ENCODE measurements around the gene TNRC18.
"Not testable (repeated sequence)": the region's sequence is repeated elsewhere in the genome, so short reads cannot be mapped to it uniquely, and the experiment has no call there.

TNRC18 gene

DNA sequence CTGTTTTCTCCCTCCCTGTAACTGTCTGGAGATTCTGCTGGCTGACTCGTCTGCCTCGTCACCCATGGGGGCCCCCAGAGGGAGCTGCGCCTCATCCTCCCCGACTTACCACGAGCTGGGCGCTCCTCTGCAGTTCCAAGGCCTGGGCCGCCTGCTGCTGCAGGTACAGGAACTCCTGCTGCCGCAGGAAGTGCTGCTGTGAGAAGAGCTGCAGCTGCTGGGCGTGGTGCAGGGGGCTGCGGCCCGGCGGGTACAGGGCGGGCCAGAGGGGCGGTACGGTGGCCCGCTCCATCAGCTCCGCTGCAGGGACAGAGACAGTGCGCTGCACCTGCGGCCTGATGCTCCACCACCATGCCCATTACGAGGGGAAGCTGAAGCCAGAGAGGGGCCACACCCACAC, 47.7 kb downstream of the TNRC18 start:
- DNase-seq (ENCODE audit: low read depth), result no peak

DNA sequence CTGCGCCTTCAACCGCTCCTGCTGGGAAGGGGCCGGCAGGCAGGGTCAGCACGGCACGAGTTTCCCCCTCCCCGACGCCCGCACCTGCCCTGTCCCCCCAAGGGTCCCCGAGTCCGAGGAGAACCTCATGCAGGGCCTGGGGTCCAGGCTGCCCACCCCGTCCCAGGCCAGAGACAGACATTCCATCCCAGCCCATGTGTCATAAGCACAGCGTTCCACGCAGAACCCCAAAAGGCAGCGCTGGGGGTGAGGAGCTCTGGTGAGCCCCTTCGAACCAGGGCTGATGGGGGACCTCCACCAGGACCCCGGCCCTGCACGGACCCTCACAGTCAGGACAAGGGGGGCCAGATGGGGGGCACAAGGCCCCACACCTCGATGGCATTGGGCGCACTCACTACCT, 49.2 kb downstream of the TNRC18 start:
- DNase-seq (ENCODE audit: low read depth), result no peak

DNA sequence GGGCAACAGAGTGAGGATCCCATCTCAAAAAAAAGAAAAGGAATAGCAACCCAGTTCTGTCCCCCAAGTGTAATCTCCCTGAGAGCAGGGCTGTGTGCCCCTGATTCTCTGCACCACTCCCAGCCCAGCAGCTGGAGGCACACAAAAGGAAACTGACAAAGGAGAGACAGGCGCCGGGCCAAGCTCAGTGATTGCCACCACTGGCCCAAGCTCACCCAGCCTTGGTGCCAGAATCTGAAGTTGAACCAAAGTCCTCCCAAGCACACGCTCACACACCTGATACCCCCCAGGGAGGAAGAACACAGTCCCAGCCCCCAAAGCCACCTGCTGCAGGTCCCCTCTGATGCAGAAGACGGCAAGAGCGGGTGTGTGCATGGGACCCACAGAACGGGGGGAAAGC, 50.3 kb downstream of the TNRC18 start:
- DNase-seq (ENCODE audit: low read depth), result no peak

DNA sequence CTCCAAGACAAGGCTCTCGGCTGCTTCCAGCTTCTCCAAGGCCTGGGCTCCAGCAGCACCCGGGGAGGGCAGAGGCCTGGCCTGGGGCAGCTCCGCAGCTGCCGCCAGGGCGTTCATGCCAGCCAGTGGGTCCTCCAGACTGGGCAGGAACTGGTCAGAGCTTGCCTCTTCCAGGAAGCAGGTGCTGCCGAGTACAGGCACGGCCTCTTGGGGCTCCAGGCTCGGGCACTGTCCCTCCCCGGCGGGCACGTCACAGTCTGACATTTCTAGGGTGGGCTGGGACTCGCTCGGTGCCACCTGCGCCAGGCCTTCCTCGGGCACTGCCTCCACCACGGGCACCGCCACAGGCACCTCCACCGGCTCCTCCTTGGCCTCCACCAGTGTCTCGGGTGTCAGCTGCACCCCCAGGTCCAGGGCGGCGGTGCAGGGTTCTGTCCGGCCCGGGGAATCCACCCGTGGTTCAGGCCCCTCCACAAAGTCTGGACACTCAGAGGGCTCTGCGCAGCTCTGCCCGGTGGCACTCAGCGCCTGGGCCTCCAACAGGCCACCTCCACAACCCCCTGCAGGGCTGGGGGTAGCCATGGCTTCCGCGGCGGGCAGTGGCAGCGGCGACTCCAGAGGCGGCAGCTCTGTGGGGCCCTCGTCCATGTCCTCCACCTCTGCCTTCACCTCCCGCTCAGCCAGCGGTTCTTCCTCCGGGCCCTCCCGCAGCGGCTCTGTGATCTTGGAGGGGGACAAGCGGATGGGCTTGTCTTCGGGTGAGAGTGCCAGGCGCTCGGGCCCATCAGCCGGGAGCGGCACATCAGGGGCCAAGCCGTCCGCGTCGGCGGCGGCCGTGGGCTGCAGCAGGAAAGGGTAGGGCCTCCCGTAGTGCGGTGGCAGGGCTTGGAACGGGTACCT, 52.9 kb downstream of the TNRC18 start:
- DNase-seq (ENCODE audit: low read depth), result no peak

DNA sequence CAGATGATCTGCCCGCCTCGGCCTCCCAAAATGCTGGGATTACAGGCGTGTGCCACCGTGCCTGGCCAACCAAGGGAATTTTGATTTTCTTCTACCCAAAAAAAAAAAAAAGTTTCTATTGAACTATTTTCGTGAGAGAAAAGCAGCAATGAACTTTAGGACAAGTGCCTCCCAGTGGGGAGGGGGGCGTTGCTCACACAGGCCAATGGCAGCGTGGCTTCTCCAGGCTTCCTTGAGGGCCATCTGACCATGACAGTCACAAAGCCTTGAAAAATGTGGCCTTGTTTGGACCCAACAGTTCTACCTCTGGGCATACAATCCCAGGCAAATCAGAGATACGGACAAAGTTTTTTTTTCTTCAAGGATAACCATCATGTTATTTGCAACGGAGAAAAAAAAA, 56.0 kb downstream of the TNRC18 start:
- DNase-seq (ENCODE audit: low read depth), result no peak

DNA sequence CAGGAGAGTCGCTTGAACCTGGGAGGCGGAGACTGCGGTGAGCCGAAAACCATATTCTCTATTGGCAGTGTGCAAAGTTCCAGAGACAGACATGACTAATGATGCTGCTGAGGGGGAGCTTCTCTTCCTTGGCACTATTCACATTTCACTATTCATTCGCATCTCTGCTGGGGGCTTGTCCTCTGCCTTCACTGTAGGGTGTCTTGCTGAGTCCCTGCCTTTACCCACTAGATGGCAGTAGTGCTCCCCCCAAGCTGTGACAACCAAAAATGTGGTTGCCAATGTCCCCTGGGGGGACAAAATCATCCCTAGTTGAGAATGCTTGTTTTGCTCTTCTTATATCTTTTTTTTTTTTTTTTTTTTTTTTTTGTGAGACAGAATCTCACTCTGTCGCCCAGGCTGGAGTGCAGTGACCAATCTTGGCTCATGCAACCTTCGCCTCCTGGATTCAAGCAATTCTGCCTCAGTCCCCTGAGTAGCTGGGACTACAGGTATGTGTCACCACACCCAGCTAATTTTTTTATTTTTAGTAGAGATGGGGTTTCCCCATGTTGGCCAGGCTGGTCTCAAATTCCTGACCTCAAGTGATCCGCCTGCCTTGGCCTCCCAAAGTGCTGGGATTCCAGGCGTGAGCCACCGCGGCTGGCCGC, 57.5 kb downstream of the TNRC18 start:
- peak; percentile 29 for DNase-seq (ENCODE audit: low read depth)

DNA sequence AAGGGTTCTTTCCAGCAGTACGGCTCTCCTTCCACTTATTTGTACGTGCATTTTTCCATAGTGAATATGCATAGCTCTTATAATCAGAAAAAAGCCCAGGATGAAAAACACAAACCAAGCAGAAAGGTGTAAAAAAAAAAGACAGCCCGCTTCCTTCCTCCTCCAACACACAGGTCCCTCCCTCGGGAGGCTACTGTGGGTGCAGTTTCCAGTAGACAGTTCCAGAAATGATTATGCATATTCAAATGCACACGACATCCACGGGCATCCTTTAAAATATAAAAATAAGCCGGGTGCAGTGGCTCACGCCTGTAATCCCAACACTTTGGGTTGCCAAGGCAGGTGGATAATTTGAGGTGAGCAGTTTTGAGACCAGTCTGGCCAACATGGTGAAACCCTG, 59.9 kb downstream of the TNRC18 start:
- DNase-seq (ENCODE audit: low read depth), result no peak

DNA sequence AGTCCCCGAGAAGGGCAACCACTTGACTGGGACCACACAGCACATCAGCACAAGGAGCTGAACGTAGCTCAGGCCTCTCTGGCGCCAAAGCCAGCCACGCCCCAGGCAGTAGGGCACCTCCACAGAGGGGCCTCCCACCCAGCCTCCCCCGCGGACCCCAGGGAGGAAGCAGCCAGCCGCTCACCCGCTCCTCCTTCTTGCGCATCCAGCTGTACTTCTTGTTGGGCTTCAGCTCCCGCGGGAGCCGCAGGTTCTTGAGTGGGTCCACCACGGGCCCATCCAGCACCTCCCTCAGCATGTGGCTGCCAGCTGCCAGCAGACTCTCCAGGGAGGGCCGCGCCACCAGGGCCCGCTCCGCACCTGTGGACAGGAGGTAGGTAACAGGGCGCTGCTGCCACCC, 61.2 kb downstream of the TNRC18 start:
- DNase-seq (ENCODE audit: low read depth), result no peak

DNA sequence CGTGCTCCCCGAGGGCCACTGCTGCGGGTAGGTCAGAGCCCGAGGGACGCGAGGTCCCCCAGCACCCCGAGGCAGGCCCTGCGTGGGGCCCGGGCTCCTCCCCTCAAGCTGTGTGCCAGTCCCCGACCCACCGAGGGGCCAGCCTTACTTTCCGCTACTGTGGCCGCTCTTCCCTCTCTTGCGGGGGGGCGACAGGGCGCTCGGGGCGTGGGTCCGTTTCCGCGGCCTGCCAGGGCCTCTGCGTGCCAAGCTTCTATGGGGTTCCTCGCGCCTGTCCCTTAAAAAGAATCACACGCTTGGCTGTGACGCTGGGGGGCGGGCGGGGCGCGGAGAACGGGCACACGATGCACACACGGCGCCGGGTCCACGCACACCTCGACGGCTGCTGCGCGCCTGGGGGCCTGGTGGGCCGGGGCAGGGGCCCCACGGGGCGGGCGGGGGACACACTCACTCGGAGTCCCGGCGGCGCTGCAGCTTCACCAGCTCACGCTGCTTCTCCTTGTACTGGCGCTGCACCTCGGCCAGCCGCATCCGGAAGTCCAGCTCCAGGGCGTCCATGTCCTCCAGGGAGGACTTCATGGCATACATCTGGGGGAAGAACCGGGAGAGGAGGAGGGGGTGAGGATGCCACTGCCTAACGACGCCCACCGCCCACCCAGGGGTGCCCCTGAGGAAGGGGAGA, 62.0 kb downstream of the TNRC18 start:
- no peak for DNase-seq (ENCODE audit: low read depth)

DNA sequence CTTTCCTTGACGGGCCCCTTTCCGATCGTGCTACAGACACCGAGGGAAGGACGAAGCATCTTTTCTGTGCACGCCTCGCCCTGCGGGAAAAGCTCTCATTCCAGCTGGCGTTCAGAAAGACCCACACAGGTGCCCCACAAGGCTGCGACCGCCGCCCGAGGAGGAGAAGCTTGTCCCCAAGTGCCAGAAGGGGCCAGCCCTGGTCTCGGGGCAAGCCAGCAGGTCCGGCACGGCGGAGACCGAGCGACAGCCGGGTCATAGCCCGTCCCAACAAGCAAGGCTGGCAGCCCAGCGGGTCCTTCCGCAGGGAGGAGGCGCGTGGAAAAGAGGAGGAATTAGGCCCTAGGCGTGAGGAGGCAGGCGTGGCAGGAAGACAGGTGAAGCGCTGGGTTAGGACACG, 62.7 kb downstream of the TNRC18 start:
- DNase-seq (ENCODE audit: low read depth), result no peak

DNA sequence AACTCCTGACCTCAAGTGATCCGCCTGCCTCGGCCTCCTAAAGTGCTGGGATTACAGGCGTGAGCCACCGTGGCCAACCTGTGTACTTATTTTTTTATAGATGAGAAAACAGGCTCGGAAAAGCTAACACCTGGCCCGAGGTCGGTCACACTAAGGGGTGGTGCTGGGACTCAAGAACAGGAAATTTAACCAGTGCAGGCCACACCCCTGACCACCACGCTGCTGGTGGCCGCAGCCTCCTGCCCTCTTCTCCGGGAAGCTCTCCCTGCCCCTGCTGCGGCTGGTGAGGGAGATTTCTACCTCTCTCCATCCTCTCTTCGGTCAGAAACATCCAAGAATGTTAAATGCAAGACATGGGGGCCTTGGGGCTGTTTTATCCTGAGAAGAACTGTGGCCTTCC, 63.2 kb downstream of the TNRC18 start:
- no peak for DNase-seq (ENCODE audit: low read depth)

DNA sequence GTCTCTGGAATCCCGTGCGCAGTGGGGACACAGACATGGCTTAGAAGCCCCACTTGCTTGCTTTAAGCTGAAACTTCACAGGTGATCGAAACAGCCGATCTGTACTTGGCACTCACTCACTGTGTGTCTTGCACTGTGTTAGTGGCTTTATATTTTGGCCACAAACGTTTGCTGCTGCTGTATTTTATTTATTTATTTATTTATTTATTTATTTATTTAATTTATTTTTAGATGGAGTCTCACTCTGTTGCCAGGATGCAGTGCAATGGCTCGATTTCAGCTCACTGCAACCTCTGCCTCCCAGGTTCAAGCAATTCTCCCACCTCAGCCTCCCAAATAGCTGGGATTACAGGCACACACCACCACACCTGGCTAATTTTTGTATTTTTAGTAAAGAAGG, 63.6 kb downstream of the TNRC18 start:
- DNase-seq (ENCODE audit: low read depth), result not testable (repeated sequence)

DNA sequence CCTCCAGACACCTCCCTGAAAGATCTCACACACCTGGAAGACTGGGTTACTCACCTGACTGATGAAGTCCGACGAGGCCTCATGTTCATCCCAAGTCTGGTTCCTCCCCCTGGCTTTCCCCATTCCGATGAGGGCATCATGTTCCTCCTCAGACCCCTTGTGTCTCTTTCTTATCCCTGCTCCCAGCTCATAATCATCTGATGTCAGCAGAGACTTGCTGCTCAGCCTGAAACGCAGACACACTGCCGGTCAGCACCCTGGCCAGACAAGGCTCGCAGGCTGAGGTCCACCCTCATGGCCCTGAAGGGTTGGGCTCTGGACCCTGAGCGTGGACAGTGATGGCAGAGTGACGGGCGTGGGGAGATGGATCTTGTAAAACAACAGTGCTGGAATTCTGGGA, 64.3 kb downstream of the TNRC18 start:
- DNase-seq (ENCODE audit: low read depth), result no peak

DNA sequence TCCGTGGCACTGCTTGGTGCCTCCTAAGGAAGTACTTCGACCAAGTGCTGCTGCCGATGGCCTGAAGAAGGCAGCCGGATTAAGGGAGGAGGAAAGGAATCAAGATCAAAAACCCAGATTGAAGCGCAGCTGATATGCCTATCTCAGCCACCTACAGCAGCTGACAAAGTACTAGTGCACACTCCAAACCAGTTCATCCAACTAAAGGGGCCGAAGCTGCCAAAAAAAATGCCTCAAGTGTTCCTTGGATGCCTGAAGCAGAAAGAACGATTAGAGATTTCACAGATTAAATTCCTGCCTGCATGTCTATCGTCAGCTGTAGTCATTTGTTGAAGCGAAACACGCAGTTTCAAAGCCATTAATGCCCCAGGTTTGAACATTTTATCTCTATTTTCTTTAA, 65.7 kb downstream of the TNRC18 start:
- DNase-seq (ENCODE audit: low read depth), result no peak

DNA sequence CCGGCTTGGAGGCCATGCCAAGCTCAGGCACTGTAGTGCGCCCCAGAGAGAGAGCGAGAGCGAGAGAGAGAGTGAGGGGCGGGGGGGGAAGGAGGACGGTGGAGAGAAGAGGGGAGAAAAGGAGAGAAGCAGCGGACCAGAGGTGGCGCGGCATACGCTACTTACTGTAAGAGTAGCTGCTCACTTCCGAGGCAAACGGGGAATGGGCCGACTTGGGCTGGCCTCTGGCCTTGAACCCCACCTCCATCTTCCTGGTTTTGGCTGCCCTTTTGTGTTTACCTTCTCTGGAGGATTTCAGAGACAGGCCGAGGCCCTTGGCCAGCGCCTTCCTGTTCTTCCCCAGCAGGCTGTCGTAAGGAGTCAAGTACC, 66.9 kb downstream of the TNRC18 start:
- DNase-seq (ENCODE audit: low read depth), result no peak

DNA sequence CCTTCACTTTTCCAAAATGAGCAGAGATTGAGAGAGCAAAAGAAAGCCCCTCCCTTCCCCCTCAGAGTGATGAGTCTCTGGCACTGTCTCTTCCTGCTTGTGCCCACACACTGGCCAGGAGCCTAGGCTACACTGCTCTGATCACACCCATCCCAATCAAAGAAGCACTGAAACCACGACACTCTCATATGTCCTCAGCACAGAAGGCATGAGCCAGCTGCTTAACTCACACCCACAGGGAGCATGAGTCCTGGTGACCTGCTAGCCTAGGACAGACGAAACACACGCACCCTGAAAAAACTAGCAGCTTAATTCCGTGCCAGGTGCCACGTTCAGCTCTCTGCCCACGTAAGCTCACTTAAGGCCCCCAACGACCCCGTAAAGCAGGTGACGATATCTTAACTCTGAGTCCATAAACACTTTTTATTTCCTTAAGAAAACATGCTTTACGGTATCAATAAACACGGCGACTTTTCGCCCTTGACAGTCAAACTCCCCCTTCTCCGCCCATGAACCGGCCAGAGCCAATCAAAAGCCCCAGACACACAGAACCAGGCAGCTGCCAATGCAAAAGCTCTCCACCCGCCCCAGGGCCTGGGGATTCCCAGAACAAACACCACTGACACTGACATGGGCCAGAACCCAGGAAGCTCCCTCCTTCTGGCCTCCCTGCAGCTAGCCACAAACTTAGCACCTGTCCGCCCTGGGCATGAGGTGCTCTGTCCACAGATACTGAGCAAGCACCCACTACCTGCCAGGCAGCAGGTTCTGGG, 69.0 kb downstream of the TNRC18 start:
- DNase-seq (ENCODE audit: low read depth), result no peak

DNA sequence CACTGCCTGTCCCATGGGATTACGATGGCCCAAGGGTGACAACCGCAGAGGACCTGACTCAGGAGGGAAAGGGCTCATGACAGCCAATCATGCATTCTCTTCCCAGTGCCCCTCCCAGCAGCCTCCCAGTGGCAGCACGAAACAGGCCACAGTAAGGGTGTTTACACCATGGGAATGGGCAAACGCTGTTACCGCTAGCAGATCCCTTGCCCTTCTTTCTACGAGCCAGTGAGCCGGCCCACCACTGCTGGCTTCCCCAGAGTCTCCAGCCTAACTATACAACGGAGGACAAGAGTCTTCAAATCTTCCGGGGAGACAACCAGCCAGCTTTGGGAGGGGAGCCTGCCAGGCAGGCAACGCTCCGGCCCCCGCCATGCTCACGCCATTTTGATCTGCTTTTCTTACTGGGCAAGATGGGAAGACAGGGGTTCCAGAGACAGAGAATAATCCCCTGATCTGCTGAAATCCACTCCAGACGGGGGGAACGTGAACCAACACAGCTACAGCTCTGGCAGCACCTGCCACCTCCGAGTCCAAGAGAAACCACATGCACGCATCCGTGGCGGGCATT, 71.1 kb downstream of the TNRC18 start:
- DNase-seq (ENCODE audit: low read depth), result no peak

DNA sequence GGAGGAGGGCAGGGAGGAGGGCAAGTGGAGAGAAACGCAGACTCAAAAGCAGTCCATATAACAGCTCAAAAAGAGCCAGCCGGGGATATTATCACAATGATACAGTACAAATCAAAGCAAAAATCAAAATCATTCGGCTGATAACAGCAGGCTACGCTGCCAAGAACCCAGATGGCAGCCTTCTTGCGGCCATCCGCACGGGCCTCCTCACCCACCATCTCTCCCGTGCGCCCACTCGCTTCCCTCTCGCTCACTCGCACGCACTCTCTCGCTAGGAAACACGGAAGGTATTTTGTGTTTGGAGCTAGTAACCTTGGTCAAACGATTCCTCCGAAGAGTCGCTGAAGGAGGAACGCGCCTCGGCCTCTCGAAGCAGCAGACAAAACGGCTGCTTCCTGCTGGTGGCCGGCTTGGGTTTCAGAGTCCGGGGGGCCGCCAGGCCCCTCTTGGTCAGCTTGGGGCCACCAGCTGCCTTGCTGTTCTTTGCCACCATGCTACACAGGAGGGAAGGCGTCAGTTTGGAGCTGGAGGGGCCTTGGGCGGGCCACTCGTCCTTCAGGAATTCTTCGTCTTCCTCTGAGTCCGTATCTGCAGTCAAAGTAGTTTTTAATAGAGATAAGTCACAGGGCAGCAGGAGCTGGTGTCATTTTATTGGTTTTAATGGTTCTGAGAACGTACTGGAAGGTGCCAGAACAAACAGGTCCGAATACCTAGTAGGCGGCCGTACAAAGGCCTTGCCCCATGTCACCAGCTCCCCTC, 71.9 kb downstream of the TNRC18 start:
- no peak for DNase-seq (ENCODE audit: low read depth)

DNA sequence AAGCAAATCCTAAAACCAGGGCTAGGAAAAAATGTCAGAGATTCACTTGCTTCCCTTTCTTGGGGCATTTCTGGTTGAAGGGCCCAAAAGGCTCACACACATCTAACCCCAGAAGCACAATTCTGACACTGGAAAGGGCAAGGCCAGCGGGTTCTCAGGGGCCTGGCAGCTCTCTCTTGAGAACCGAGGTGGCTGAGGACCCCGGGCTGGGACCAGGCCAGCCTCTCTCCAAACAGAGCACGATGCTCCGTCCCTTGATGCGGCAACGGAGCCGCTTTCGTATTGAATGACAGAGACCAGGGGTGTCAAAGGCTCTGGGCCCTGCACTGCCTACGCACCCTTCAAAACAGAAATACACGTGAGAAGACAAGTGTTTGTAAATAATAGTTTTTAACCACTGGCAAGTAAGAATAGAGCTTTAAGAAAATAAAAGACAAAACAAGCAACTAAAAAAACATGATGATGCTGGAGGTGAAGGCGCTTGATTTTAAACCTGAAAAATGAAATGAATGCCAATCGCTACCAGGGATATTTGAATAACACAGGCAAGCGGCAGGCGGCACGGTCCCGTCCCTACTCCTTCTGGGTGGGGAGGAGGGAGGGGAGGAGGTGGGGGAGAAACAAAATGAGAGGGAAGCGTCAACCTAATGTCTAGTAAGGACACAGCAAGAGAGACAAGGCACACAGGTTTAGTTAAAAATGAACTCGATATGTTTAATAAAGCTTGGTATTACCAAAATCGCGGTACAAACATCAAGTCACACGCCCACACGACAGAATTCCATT, 72.8 kb downstream of the TNRC18 start:
- no peak for DNase-seq (ENCODE audit: low read depth)

DNA sequence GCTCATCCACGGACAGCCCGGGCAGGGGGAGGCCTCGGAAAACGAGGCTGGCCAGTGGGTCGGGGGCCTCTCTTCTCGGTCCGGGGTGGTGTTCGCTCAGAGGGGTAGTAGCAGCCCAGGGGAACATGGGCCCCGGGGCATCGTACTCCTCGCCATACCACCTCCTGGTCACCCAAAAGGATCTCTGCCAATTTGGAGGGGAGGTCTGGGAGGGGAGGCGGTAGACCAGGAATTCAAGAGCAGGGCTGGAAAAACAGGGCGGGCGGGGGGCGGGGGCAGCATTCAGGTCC, 73.5 kb downstream of the TNRC18 start:
- DNase-seq (ENCODE audit: low read depth), result no peak
